ENCODE results near the gene VSTM4. TPM values are rescaled to one million over a fixed set of nuclear protein-coding genes. Genes with fewer than 3 reads are reported as not detected.

The VSTM4 gene
- total and polyA plus RNA-seq, 2 donors (not counting 1 experiment from before 2014, with no cell fraction given): not detected

DNA sequence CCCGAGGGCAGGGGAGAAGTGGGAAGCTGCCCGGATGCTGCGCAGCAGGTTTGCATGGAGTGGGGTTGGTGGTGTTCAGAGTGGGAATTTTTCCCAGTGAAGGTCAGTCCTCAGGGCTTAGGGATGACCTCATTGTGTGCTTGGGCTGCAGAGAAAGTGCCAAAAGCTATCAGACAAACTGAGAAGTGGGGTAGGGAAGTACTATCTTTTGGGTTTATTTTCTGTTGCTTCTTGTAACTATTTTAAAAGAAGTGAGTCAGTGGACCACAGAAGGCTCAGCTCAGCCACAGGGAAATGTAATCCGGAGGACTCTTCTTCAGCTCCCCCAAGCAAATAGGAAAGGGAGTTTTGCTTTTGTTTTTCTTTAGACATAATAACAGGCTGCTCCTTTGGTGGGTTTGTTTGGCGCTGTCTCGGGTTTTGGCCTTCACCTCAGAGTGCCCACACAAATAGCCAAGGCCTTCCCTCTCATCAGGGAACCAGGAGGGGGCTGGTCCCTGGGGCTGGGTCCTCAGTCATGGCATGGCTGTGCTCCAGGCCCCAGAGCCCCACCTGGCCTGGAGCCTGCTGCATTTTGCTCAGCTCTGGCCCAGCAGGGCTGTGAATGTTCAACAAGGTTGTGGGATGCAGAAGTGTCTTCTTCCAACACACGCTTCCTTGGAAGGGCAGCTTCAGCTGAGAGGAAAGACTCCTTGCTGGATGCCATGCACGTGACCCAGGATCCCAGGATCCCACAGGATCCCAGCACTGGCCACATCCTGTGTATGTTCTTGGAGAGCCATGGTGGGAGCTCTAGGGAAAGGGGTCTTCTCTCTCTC is 23.9 kb upstream of the VSTM4 start:
- no peak for DNase-seq

More for the DNA sequence above, 23.9 kb upstream of the VSTM4 start:
- 96% methylated on average over 4 of the region's 8 CpGs for WGBS (ENCODE audit: insufficient coverage)
- Histone ChIP-seq H3K79me2 (ENCODE audit: control insufficient read depth, insufficient read depth, low read length) (no peaks in the 10 kb centered on the region), H3K36me3 (replicated peaks in 1 of 2; ENCODE audit: control extremely low read depth in 1 of 2, control insufficient read depth in 1 of 2, extremely low read depth in 1 of 2, insufficient read depth in 2 of 2, low read length in 1 of 2) (no peaks in the 10 kb centered on the region), H3K4me1 (ENCODE audit: control insufficient read depth in 2 of 2, insufficient read depth in 2 of 2, low read length in 2 of 2) (peaks cover 23 to 25% of the 10 kb centered on the region in 2 donors), H3K4me2 (replicated peaks; ENCODE audit: low read depth, low read length, poor library complexity, severe bottlenecking) (no peak overlapping the region), H3K9me3 (ENCODE audit: control extremely low read depth in 1 of 3, control insufficient read depth in 2 of 3, insufficient read depth in 1 of 3, low read length in 2 of 3) (peaks cover 0 to 7% (median 4%) of the 10 kb centered on the region in 3 donors), H3K4me3 (ENCODE audit: control extremely low read depth in 1 of 5, extremely low read depth in 1 of 5, insufficient read depth in 1 of 5, low read depth in 2 of 5, low read length in 4 of 5) (no peak overlapping the region), H3K9ac (ENCODE audit: low read length) (no peak overlapping the region), H3K27me3 (replicated peaks in 1 of 4; ENCODE audit: control extremely low read depth in 1 of 4, control insufficient read depth in 3 of 4, insufficient read depth in 4 of 4, low read length in 3 of 4) (no peaks in the 10 kb centered on the region), H2AFZ (ENCODE audit: insufficient read depth, low read depth, low read length, poor library complexity, severe bottlenecking) (no peak overlapping the region), H4K20me1 (ENCODE audit: control insufficient read depth, insufficient read depth, low read length, poor library complexity, severe bottlenecking) (no peaks in the 10 kb centered on the region), H3K27ac (ENCODE audit: low read length in 2 of 2) (no peak overlapping the region)
- CTCF ChIA-PET: interaction anchor here (0.8 to 2.2 kb wide), 2 partner anchors 12 to 17 kb away, joined by 4 read pairs; no protein-coding TSS in a partner anchor
- TF ChIP-seq CTCF (IDR thresholded peaks at IDR 0.05) (no peak), EZH2 (IDR thresholded peaks at IDR 0.05; ENCODE audit: borderline replicate concordance, insufficient read depth, low read depth, low read length, poor library complexity, severe bottlenecking) (no peak)
- H3K27me3 Mint-ChIP-seq: no peaks in the 10 kb centered on the region
- no peak overlapping the region for H3K27ac Mint-ChIP-seq
- intact Hi-C loops (cut with micrococcal nuclease): no loop called here
- peaks cover 2% of the 10 kb centered on the region for H3K9me3 Mint-ChIP-seq (ENCODE audit: insufficient read depth)
- H3K4me3 Mint-ChIP-seq: no peak overlapping the region
- peaks cover 21% of the 10 kb centered on the region for H3K4me1 Mint-ChIP-seq
- POLR2A ChIA-PET: no interaction called here
- no peak for ATAC-seq (ENCODE audit: low read depth)

All from B cell (primary cell).